Measurements from ENCODE around the gene PACS1.

GRCh38 chr11:66056501-66056900 lies 13.6 kb upstream of the PACS1 start:
- TF ChIP-seq CTCF (IDR thresholded peaks at IDR 0.05) (no peak), POLR2A (IDR thresholded peaks at IDR 0.05) (no peak)

Measured in right lobe of liver (tissue), 4 donors.